Measurements from ENCODE around the gene YPEL4.
"Not testable (repeated sequence)": the region's sequence is repeated elsewhere in the genome, so short reads cannot be mapped to it uniquely, and the experiment has no call there.

Gene YPEL4

GRCh38 chr11:57649826-57650738, at the start of gene YPEL4:
Gene YPEL4 (minus strand): TSS chr11:57649912. CDS start chr11:57647107, 2,805 bp downstream.
- no peak for ATAC-seq

GRCh38 chr11:57698843-57699365, 49.2 kb upstream of the YPEL4 start:
- peak; percentile 34 for ATAC-seq
- Mint-ChIP-seq H3K4me1 (no peaks in the 10 kb centered on the region), H3K36me3 (peaks cover 46% of the 10 kb centered on the region), H3K27ac (no peak overlapping the region), H3K9me3 (no peaks in the 10 kb centered on the region), H3K4me3 (no peak overlapping the region), H3K27me3 (no peaks in the 10 kb centered on the region)

More at GRCh38 chr11:57649826-57650738, at the start of gene YPEL4:
- Mint-ChIP-seq H3K27ac (no peak within 1 kb of the TSS), H3K9me3 (no peaks in the 10 kb centered on the region), H3K36me3 (no peaks in the 10 kb centered on the region), H3K4me1 (peaks cover 57% of the 10 kb centered on the region), H3K27me3 (peaks cover 62% of the 10 kb centered on the region), H3K4me3 (peak within 1 kb of the TSS; percentile 72)

- not testable (repeated sequence) for H3K27me3 Mint-ChIP-seq, H3K4me3 Mint-ChIP-seq, H3K9me3 Mint-ChIP-seq, H3K27ac Mint-ChIP-seq, ATAC-seq, H3K4me1 Mint-ChIP-seq
- peaks cover 48% of the 10 kb centered on the region for H3K36me3 Mint-ChIP-seq
These were observed 40.8 kb upstream of the YPEL4 start for GRCh38 chr11:57690474-57690873.

- peaks cover 46% of the 10 kb centered on the region for H3K36me3 Mint-ChIP-seq
- ATAC-seq, result no peak
These were observed 31.5 kb upstream of the YPEL4 start for GRCh38 chr11:57681168-57681567.

GRCh38 chr11:57680552-57680874, 30.8 kb upstream of the YPEL4 start:
- Mint-ChIP-seq H3K36me3 (peaks cover 45% of the 10 kb centered on the region), H3K4me3 (no peak overlapping the region), H3K9me3 (no peaks in the 10 kb centered on the region), H3K27ac (peak overlapping the region; percentile 19), H3K27me3 (no peaks in the 10 kb centered on the region), H3K4me1 (peaks cover 45% of the 10 kb centered on the region)
- no peak for ATAC-seq

More at GRCh38 chr11:57681168-57681567, 31.5 kb upstream of the YPEL4 start:
- H3K9me3 Mint-ChIP-seq, result no peaks in the 10 kb centered on the region
- no peaks in the 10 kb centered on the region for H3K27me3 Mint-ChIP-seq
- H3K27ac Mint-ChIP-seq, result no peak overlapping the region
- no peak overlapping the region for H3K4me3 Mint-ChIP-seq
- peaks cover 39% of the 10 kb centered on the region for H3K4me1 Mint-ChIP-seq

GRCh38 chr11:57679396-57679795, 29.7 kb upstream of the YPEL4 start:
- no peak overlapping the region for H3K27ac Mint-ChIP-seq
- H3K4me3 Mint-ChIP-seq, result no peak overlapping the region
- no peaks in the 10 kb centered on the region for H3K9me3 Mint-ChIP-seq
- H3K36me3 Mint-ChIP-seq, result peaks cover 43% of the 10 kb centered on the region
- no peak for ATAC-seq
- no peaks in the 10 kb centered on the region for H3K27me3 Mint-ChIP-seq
- H3K4me1 Mint-ChIP-seq, result peaks cover 55% of the 10 kb centered on the region

- Mint-ChIP-seq H3K4me3 (no peak overlapping the region), H3K27ac (peak overlapping the region; percentile 52), H3K36me3 (peaks cover 42% of the 10 kb centered on the region), H3K9me3 (no peaks in the 10 kb centered on the region), H3K4me1 (peaks cover 63% of the 10 kb centered on the region), H3K27me3 (no peaks in the 10 kb centered on the region)
- no peak for ATAC-seq
These were observed 25.6 kb upstream of the YPEL4 start for GRCh38 chr11:57675176-57675941.

- no peak for ATAC-seq
- no peak overlapping the region for H3K4me3 Mint-ChIP-seq
- H3K4me1 Mint-ChIP-seq, result peaks cover 66% of the 10 kb centered on the region
- no peaks in the 10 kb centered on the region for H3K9me3 Mint-ChIP-seq
- no peaks in the 10 kb centered on the region for H3K27me3 Mint-ChIP-seq
- H3K36me3 Mint-ChIP-seq, result peaks cover 44% of the 10 kb centered on the region
- H3K27ac Mint-ChIP-seq, result peak overlapping the region; percentile 10
These were observed 24.5 kb upstream of the YPEL4 start for GRCh38 chr11:57674251-57674650.

- Mint-ChIP-seq H3K36me3 (peaks cover 27% of the 10 kb centered on the region), H3K27ac (peak overlapping the region; percentile 99), H3K4me1 (peaks cover 47% of the 10 kb centered on the region), H3K27me3 (no peaks in the 10 kb centered on the region), H3K4me3 (peak overlapping the region; percentile 98), H3K9me3 (no peaks in the 10 kb centered on the region)
- ATAC-seq, result peak; percentile 17
These were observed 18.7 kb upstream of the YPEL4 start for GRCh38 chr11:57668434-57668782.

- H3K4me3 Mint-ChIP-seq, result peak within 1 kb of the TSS; percentile 98
- H3K4me1 Mint-ChIP-seq, result peaks cover 42% of the 10 kb centered on the region
- ATAC-seq, result peak; percentile 94
- H3K9me3 Mint-ChIP-seq, result no peaks in the 10 kb centered on the region
- H3K27ac Mint-ChIP-seq, result peak within 1 kb of the TSS; percentile 99
- no peaks in the 10 kb centered on the region for H3K27me3 Mint-ChIP-seq
- H3K36me3 Mint-ChIP-seq, result peaks cover 22% of the 10 kb centered on the region
These were observed 18.2 kb upstream of the YPEL4 start, which contains the start of gene ZDHHC5 for GRCh38 chr11:57667736-57668433. Gene ZDHHC5 (plus strand): TSS chr11:57668114. CDS start chr11:57673091, 4,977 bp downstream.

GRCh38 chr11:57667117-57667735, 17.5 kb upstream of the YPEL4 start:
- no peaks in the 10 kb centered on the region for H3K9me3 Mint-ChIP-seq
- peaks cover 42% of the 10 kb centered on the region for H3K4me1 Mint-ChIP-seq
- H3K27ac Mint-ChIP-seq, result peak overlapping the region; percentile 99
- H3K27me3 Mint-ChIP-seq, result no peaks in the 10 kb centered on the region
- peak; percentile 85 for ATAC-seq
- H3K4me3 Mint-ChIP-seq, result peak overlapping the region; percentile 98
- H3K36me3 Mint-ChIP-seq, result peaks cover 21% of the 10 kb centered on the region

- H3K27me3 Mint-ChIP-seq, result no peaks in the 10 kb centered on the region
- no peak overlapping the region for H3K4me3 Mint-ChIP-seq
- H3K36me3 Mint-ChIP-seq, result peaks cover 30% of the 10 kb centered on the region
- H3K27ac Mint-ChIP-seq, result no peak overlapping the region
- ATAC-seq, result no peak
- no peaks in the 10 kb centered on the region for H3K9me3 Mint-ChIP-seq
- H3K4me1 Mint-ChIP-seq, result peaks cover 28% of the 10 kb centered on the region
These were observed 14.3 kb upstream of the YPEL4 start for GRCh38 chr11:57663975-57664374.

- Mint-ChIP-seq H3K36me3 (peaks cover 30% of the 10 kb centered on the region), H3K4me3 (no peak overlapping the region), H3K27me3 (no peaks in the 10 kb centered on the region), H3K27ac (no peak overlapping the region), H3K9me3 (no peaks in the 10 kb centered on the region), H3K4me1 (peaks cover 29% of the 10 kb centered on the region)
- no peak for ATAC-seq
These were observed 13.2 kb upstream of the YPEL4 start for GRCh38 chr11:57662893-57663292.

- Mint-ChIP-seq H3K27me3 (no peaks in the 10 kb centered on the region), H3K4me3 (no peak overlapping the region)
These were observed 10.0 kb upstream of the YPEL4 start for GRCh38 chr11:57659669-57660068.

More at GRCh38 chr11:57659669-57660068, 10.0 kb upstream of the YPEL4 start:
- peaks cover 28% of the 10 kb centered on the region for H3K36me3 Mint-ChIP-seq
- no peak overlapping the region for H3K27ac Mint-ChIP-seq
- peaks cover 34% of the 10 kb centered on the region for H3K4me1 Mint-ChIP-seq
- ATAC-seq, result no peak
- no peaks in the 10 kb centered on the region for H3K9me3 Mint-ChIP-seq
